HEK293 (cell line): ENCODE measurements around the gene MRAP2.
"Not testable (repeated sequence)": the region's sequence is repeated elsewhere in the genome, so short reads cannot be mapped to it uniquely, and the experiment has no call there.

Experiments
- CTCF ChIP-seq: fragments of 450-650 bp; formaldehyde crosslinking; IDR thresholded peaks from 2 replicates; pipeline ENCODE4 v1.5.1; 2016; ENCODE audit warnings: missing biosample characterization, missing genetic modification characterization
- HOXA7 ChIP-seq: sonication (generic); formaldehyde crosslinking; IDR thresholded peaks from 2 replicates; pipeline ENCODE4 v1.8.1; 2022; ENCODE audit warnings: missing genetic modification reagents, borderline replicate concordance
- PRDM2 ChIP-seq: fragments of 450-650 bp; formaldehyde crosslinking; IDR thresholded peaks from 2 replicates; pipeline ENCODE4 v1.5.1; 2016; ENCODE audit warnings: missing biosample characterization, missing genetic modification characterization, borderline replicate concordance
- ZNF658 ChIP-seq: fragments of 450-650 bp; formaldehyde crosslinking; IDR thresholded peaks from 2 replicates; pipeline ENCODE4; 2016; ENCODE audit warnings: missing biosample characterization, missing genetic modification characterization
- TF ChIP-seq, protein P1 (sequence below): fragments of 450-650 bp; formaldehyde crosslinking; IDR thresholded peaks from 2 replicates; pipeline ENCODE4 v1.5.0; 2017; ENCODE audit warnings: missing biosample characterization, missing genetic modification characterization, borderline replicate concordance

- not testable (repeated sequence) for TF ChIP-seq CTCF; ZNF658 (tag by site-specific recombination); PRDM2 (tag by site-specific recombination); HOXA7 (CRISPR knock-in tag)
- TF ChIP-seq, protein P1, sequence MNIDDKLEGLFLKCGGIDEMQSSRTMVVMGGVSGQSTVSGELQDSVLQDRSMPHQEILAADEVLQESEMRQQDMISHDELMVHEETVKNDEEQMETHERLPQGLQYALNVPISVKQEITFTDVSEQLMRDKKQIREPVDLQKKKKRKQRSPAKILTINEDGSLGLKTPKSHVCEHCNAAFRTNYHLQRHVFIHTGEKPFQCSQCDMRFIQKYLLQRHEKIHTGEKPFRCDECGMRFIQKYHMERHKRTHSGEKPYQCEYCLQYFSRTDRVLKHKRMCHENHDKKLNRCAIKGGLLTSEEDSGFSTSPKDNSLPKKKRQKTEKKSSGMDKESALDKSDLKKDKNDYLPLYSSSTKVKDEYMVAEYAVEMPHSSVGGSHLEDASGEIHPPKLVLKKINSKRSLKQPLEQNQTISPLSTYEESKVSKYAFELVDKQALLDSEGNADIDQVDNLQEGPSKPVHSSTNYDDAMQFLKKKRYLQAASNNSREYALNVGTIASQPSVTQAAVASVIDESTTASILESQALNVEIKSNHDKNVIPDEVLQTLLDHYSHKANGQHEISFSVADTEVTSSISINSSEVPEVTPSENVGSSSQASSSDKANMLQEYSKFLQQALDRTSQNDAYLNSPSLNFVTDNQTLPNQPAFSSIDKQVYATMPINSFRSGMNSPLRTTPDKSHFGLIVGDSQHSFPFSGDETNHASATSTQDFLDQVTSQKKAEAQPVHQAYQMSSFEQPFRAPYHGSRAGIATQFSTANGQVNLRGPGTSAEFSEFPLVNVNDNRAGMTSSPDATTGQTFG (tag by site-specific recombination) = not testable (repeated sequence)
Measured at GRCh38 chr6:84084705-84085104, 51.1 kb downstream of the MRAP2 start.
